NCI-H345 treated with DMSO at 0.1 percent for 48 hours (cell line): ENCODE measurements around the gene PCDHAC1.
A peak's percentile ranks its signal among the peaks of the same experiment; 100 is the strongest.
"Not testable (repeated sequence)": the region's sequence is repeated elsewhere in the genome, so short reads cannot be mapped to it uniquely, and the experiment has no call there.

ENCODE experiments used
- DNase-seq: peaks from one replicate; lab custom pipeline; 2025; ENCODE audit not compliant: unreplicated experiment; lab: John Stamatoyannopoulos, UW

The PCDHAC1 gene

GRCh38 chr5:140925806-140926442, at the start of gene PCDHAC1:
Gene PCDHAC1, plus strand, starts transcription at chr5:140926299. Its CDS starts 594 bp downstream, at chr5:140926893.
- peak; percentile 81 for DNase-seq

GRCh38 chr5:140876541-140877261, 49.4 kb upstream of the PCDHAC1 start:
- not testable (repeated sequence) for DNase-seq

- DNase-seq, result no peak
Observed at GRCh38 chr5:140877262-140877581, 48.9 kb upstream of the PCDHAC1 start.

- DNase-seq, result no peak
Observed at GRCh38 chr5:140881889-140882590, 44.1 kb upstream of the PCDHAC1 start, which contains the start of gene PCDHA13. Gene PCDHA13, plus strand, starts transcription at chr5:140882124. Its CDS starts 145 bp downstream, at chr5:140882269.

- DNase-seq, result no peak
Observed at GRCh38 chr5:140882591-140882899, 43.6 kb upstream of the PCDHAC1 start.

GRCh38 chr5:140883373-140883772, 42.7 kb upstream of the PCDHAC1 start:
- DNase-seq, result no peak

GRCh38 chr5:140883927-140884697, 42.0 kb upstream of the PCDHAC1 start:
- no peak for DNase-seq

GRCh38 chr5:140916325-140916724, 9.8 kb upstream of the PCDHAC1 start:
- DNase-seq, result no peak

- no peak for DNase-seq
Observed at GRCh38 chr5:140923601-140924000, 2.5 kb upstream of the PCDHAC1 start.

GRCh38 chr5:140926443-140927227, 536 bp downstream of the PCDHAC1 start:
- peak; percentile 82 for DNase-seq

GRCh38 chr5:140927228-140927573, 1.1 kb downstream of the PCDHAC1 start:
- DNase-seq, result no peak

GRCh38 chr5:140934964-140935606, 9.0 kb downstream of the PCDHAC1 start:
- no peak for DNase-seq

GRCh38 chr5:140946578-140946977, 20.5 kb downstream of the PCDHAC1 start:
- DNase-seq, result no peak

- no peak for DNase-seq
Observed at GRCh38 chr5:140951636-140952035, 25.5 kb downstream of the PCDHAC1 start.

GRCh38 chr5:140953234-140953633, 27.1 kb downstream of the PCDHAC1 start:
- DNase-seq, result no peak

- no peak for DNase-seq
Observed at GRCh38 chr5:140962190-140962589, 36.1 kb downstream of the PCDHAC1 start.

- no peak for DNase-seq
Observed at GRCh38 chr5:140964356-140964755, 38.3 kb downstream of the PCDHAC1 start.

GRCh38 chr5:140965905-140966292, 39.8 kb downstream of the PCDHAC1 start:
- peak; percentile 5 for DNase-seq

- DNase-seq, result peak; percentile 17
Observed at GRCh38 chr5:140966293-140967225, 40.5 kb downstream of the PCDHAC1 start, which contains the start of gene PCDHAC2. Gene PCDHAC2, plus strand, starts transcription at chr5:140966476. Its CDS starts 291 bp downstream, at chr5:140966767.
